Measurements from ENCODE around the gene ZSWIM5. TPM values are rescaled to one million over a fixed set of nuclear protein-coding genes. Genes with fewer than 3 reads are reported as not detected.
"Not testable (repeated sequence)": the region's sequence is repeated elsewhere in the genome, so short reads cannot be mapped to it uniquely, and the experiment has no call there.

Gene ZSWIM5
- total RNA-seq, 2 donors from 2014 or later = 8.8 to 12.3 TPM

- 96 to 97% methylated on average over 12 to 43 of the region's 43 CpGs for WGBS, 2 experiments (ENCODE audit: insufficient coverage in 1 of 2, insufficient read length in 1 of 2)
- not testable (repeated sequence) for H3K4me3 Mint-ChIP-seq; H3K27me3 ChIP-seq (ENCODE audit: control insufficient read depth, insufficient read depth, low read length, poor library complexity, severe bottlenecking); H3K4me1 Mint-ChIP-seq; H3K27me3 Mint-ChIP-seq (ENCODE audit: insufficient read depth); H3K4me1 ChIP-seq (ENCODE audit: control insufficient read depth, insufficient read depth, low read length); H3K9ac ChIP-seq (ENCODE audit: extremely low read depth, low read length, poor library complexity, severe bottlenecking); H3K27ac ChIP-seq (ENCODE audit: low read depth, low read length); H3K27ac Mint-ChIP-seq; DNase-seq; H3K4me3 ChIP-seq (ENCODE audit: low read length)
- peaks cover 72% of the 10 kb centered on the region for H3K9me3 Mint-ChIP-seq
- Histone ChIP-seq H3K9me3 (ENCODE audit: control insufficient read depth, low read length) (peaks cover 75% of the 10 kb centered on the region), H3K36me3 (ENCODE audit: control insufficient read depth, insufficient read depth, low read length) (peaks cover 39% of the 10 kb centered on the region)
- H3K36me3 Mint-ChIP-seq (ENCODE audit: low read depth) = peaks cover 57% of the 10 kb centered on the region
These were observed 100.8 kb downstream of the ZSWIM5 start for GRCh38 chr1:45105486-45106155.

DNA sequence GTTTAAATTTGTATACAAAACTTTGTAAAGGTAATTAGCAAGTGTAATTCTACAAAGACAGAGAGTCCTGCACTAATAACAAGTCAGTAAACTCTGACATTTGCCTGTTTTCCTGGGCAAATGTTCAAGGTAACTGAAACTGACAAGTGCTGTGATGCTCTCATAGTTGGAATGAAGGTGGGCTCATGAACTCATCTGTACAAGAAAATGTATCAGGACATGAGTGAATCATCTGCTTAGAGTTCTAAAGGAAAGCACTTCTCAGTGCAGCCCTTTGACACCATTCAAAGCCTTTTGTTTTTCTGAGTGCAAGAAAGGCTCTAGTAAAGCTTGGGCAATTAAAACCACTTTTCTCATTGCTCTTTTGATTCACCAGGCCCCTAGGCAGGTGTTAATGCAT, 102.9 kb downstream of the ZSWIM5 start:
- H3K9ac ChIP-seq (ENCODE audit: extremely low read depth, low read length, poor library complexity, severe bottlenecking) = no peak overlapping the region

DNA sequence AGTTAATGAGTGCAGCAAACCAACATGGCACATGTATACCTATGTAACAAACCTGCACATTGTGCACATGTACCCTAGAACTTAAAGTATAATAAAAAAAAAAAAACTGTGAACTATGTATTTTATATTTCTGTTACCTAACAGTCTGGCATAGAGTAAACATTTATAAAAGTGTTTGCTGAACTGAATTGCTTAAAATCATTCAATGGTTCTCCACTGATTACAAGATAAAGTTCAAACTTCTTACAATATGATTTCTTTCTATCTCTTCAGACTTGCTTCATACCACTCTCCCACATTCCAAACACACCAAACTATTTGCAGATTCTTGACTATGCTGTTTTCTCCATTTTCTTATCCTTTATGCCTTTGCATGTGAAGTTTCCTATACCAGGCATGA, 104.5 kb downstream of the ZSWIM5 start:
- peaks cover 17% of the 10 kb centered on the region for H3K36me3 ChIP-seq (ENCODE audit: control insufficient read depth, insufficient read depth, low read length)
- TF ChIP-seq CTCF (conservative IDR thresholded peaks at IDR 0.05) = no peak
- Mint-ChIP-seq H3K27me3 (ENCODE audit: insufficient read depth) (no peaks in the 10 kb centered on the region), H3K27ac (no peak overlapping the region), H3K36me3 (ENCODE audit: low read depth) (peaks cover 29% of the 10 kb centered on the region), H3K4me3 (no peak overlapping the region), H3K4me1 (no peaks in the 10 kb centered on the region), H3K9me3 (peaks cover 49% of the 10 kb centered on the region)
- no peak overlapping the region for H3K9ac ChIP-seq (ENCODE audit: extremely low read depth, low read length, poor library complexity, severe bottlenecking)
- H3K27ac ChIP-seq (ENCODE audit: low read depth, low read length) = no peak overlapping the region
- H3K9me3 ChIP-seq (ENCODE audit: control insufficient read depth, low read length) = peaks cover 39% of the 10 kb centered on the region
- no peaks in the 10 kb centered on the region for H3K4me1 ChIP-seq (ENCODE audit: control insufficient read depth, insufficient read depth, low read length)
- no peak overlapping the region for H3K4me3 ChIP-seq (ENCODE audit: low read length)
- no peaks in the 10 kb centered on the region for H3K27me3 ChIP-seq (ENCODE audit: control insufficient read depth, insufficient read depth, low read length, poor library complexity, severe bottlenecking)
- DNase-seq = no peak

More for the DNA sequence above, 102.9 kb downstream of the ZSWIM5 start:
- no peaks in the 10 kb centered on the region for H3K27me3 ChIP-seq (ENCODE audit: control insufficient read depth, insufficient read depth, low read length, poor library complexity, severe bottlenecking)
- no peak for TF ChIP-seq CTCF (conservative IDR thresholded peaks at IDR 0.05)
- H3K27ac Mint-ChIP-seq = no peak overlapping the region
- no peaks in the 10 kb centered on the region for H3K27me3 Mint-ChIP-seq (ENCODE audit: insufficient read depth)
- H3K4me1 ChIP-seq (ENCODE audit: control insufficient read depth, insufficient read depth, low read length) = no peaks in the 10 kb centered on the region
- no peaks in the 10 kb centered on the region for H3K4me1 Mint-ChIP-seq
- H3K4me3 ChIP-seq (ENCODE audit: low read length) = no peak overlapping the region
- DNase-seq = no peak
- peaks cover 63% of the 10 kb centered on the region for H3K9me3 Mint-ChIP-seq
- H3K27ac ChIP-seq (ENCODE audit: low read depth, low read length) = no peak overlapping the region
- peaks cover 54% of the 10 kb centered on the region for H3K9me3 ChIP-seq (ENCODE audit: control insufficient read depth, low read length)
- no peak overlapping the region for H3K4me3 Mint-ChIP-seq
- peaks cover 40% of the 10 kb centered on the region for H3K36me3 Mint-ChIP-seq (ENCODE audit: low read depth)
- H3K36me3 ChIP-seq (ENCODE audit: control insufficient read depth, insufficient read depth, low read length) = peaks cover 26% of the 10 kb centered on the region

GRCh38 chr1:45101528-45101927, 104.9 kb downstream of the ZSWIM5 start:
- H3K4me3 ChIP-seq (ENCODE audit: low read length); H3K27ac ChIP-seq (ENCODE audit: low read depth, low read length); H3K4me1 Mint-ChIP-seq; H3K4me3 Mint-ChIP-seq; H3K27me3 Mint-ChIP-seq (ENCODE audit: insufficient read depth); H3K9ac ChIP-seq (ENCODE audit: extremely low read depth, low read length, poor library complexity, severe bottlenecking); H3K27ac Mint-ChIP-seq; DNase-seq; H3K4me1 ChIP-seq (ENCODE audit: control insufficient read depth, insufficient read depth, low read length); H3K27me3 ChIP-seq (ENCODE audit: control insufficient read depth, insufficient read depth, low read length, poor library complexity, severe bottlenecking): not testable (repeated sequence)
- H3K36me3 ChIP-seq (ENCODE audit: control insufficient read depth, insufficient read depth, low read length) = peaks cover 17% of the 10 kb centered on the region
- Mint-ChIP-seq H3K36me3 (ENCODE audit: low read depth) (peaks cover 25% of the 10 kb centered on the region), H3K9me3 (peaks cover 45% of the 10 kb centered on the region)
- H3K9me3 ChIP-seq (ENCODE audit: control insufficient read depth, low read length) = peaks cover 35% of the 10 kb centered on the region
- WGBS, 2 experiments (ENCODE audit: insufficient coverage in 1 of 2, insufficient read length in 1 of 2) = 87 to 95% methylated on average over 5 of the region's 5 CpGs

Measured in endodermal cell (in vitro differentiated cells).